Testis (tissue), 3 donors: ENCODE results near the gene SLC6A6. TPM values are rescaled to one million over a fixed set of nuclear protein-coding genes. Genes with fewer than 3 reads are reported as not detected.

Experiments
- DNase-seq: peaks from one replicate; pipeline ENCODE4 v3.0.0-alpha.2; 2019
- H3K27ac ChIP-seq, 2 donors: fragments of 200-600 bp; sonication (generic); one replicate each; pipeline ENCODE4 v1.5.1; 2019
- H3K27me3 ChIP-seq: fragments of 200-600 bp; sonication (generic); one replicate; pipeline ENCODE4 v1.5.1; 2019
- H3K36me3 ChIP-seq: fragments of 200-600 bp; sonication (generic); one replicate; pipeline ENCODE4 v1.5.1; 2017; ENCODE audit warnings: low read depth; ENCODE audit errors: missing control alignments
- H3K4me1 ChIP-seq: fragments of 200-600 bp; sonication (generic); one replicate; pipeline ENCODE4 v1.5.1; 2019
- H3K4me3 ChIP-seq, 2 donors: fragments of 200-600 bp; sonication (generic); one replicate each; pipeline ENCODE4 v1.5.1; 2017 to 2019
- H3K9me3 ChIP-seq: fragments of 200-600 bp; sonication (generic); one replicate; pipeline ENCODE4 v1.5.1; 2017
- POLR2A ChIP-seq: fragments of 450-650 bp; IDR thresholded peaks from one replicate; pipeline ENCODE4 v1.6.1; 2017; ENCODE audit warnings: antibody characterized with exemption, mild to moderate bottlenecking, moderate library complexity
- WGBS, 2 donors: methylation state at CpG; one replicate each; pipeline ENCODE4 v1.1.5; 2018; 5-methylcytosine and 5-hydroxymethylcytosine counted together
- intact Hi-C: fragments of 100-400 bp; cut with DNase I; formaldehyde crosslinking; loops from one replicate; pipeline ENCODE4 v1.15.1; 2023; ENCODE audit warnings: low total_unique reads
- polyA plus RNA-seq: library from polyadenylated mRNA; stranded (reverse); fragments of 350-450 nt; fragmentation: Illumina TruSeq; extraction: RNeasy Lipid Tissue Mini Kit (QIAGEN cat#74804); gene quantifications from one replicate; pipeline ENCODE4 v1.2.3, GENCODE V29; 2014; ENCODE audit warnings: low read depth, low replicate concordance; ENCODE audit not compliant: insufficient read depth
- total RNA-seq, 2 donors: library from RNA; depleted of rRNA; stranded (reverse); fragments of >200 nt; gene quantifications; one replicate each; pipeline ENCODE4 v1.2.3, GENCODE V29; 2016
- TF ChIP-seq, protein P1 (sequence below), 3 experiments: fragments of 450-650 bp in 2 of 3; fragments of 200-600 bp in 1 of 3; sonication (generic) in 1 of 3; IDR thresholded peaks; one replicate each; pipeline ENCODE4 v1.5.1; 2016 to 2019; ENCODE audit warnings: antibody characterized with exemption in 3 of 3, mild to moderate bottlenecking in 2 of 3, moderate library complexity in 1 of 3

Gene SLC6A6
- total and polyA plus RNA-seq, 3 donors from 2014 or later: 9.7 to 14.9 (median 13.7) TPM

DNA sequence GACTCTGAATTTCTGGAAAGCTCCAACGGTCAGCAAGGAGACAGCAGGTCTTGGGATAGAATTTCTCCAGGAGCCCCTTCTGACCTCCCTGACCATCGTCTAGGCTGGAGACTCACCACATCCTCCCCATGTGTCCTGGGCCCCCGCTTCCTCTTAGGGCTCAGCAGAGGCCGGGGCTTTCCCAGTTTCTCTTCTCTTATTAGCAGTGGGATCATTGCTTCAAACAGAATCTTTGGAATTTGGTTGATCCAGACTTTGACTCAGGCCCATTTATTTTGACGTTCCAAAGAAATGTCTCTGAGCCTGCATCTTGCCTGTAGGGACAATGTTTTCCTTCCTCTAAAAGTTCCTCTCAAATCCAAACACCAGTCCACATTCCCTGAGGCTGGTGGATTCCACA, 38.4 kb upstream of the SLC6A6 start:
- Histone ChIP-seq H3K36me3 (no peaks in the 10 kb centered on the region), H3K4me3 (no peak overlapping the region), H3K9me3 (no peaks in the 10 kb centered on the region), H3K27ac (no peak overlapping the region), H3K4me1 (no peaks in the 10 kb centered on the region), H3K27me3 (no peaks in the 10 kb centered on the region)
- TF ChIP-seq, protein P1, sequence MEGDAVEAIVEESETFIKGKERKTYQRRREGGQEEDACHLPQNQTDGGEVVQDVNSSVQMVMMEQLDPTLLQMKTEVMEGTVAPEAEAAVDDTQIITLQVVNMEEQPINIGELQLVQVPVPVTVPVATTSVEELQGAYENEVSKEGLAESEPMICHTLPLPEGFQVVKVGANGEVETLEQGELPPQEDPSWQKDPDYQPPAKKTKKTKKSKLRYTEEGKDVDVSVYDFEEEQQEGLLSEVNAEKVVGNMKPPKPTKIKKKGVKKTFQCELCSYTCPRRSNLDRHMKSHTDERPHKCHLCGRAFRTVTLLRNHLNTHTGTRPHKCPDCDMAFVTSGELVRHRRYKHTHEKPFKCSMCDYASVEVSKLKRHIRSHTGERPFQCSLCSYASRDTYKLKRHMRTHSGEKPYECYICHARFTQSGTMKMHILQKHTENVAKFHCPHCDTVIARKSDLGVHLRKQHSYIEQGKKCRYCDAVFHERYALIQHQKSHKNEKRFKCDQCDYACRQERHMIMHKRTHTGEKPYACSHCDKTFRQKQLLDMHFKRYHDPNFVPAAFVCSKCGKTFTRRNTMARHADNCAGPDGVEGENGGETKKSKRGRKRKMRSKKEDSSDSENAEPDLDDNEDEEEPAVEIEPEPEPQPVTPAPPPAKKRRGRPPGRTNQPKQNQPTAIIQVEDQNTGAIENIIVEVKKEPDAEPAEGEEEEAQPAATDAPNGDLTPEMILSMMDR (IDR thresholded peaks at IDR 0.05): no peak
- no peak for TF ChIP-seq POLR2A
- intact Hi-C loops: no loop called here
- 68 to 72% methylated on average over 5 of the region's 5 CpGs for WGBS, 2 donors
- DNase-seq: no peak

DNA sequence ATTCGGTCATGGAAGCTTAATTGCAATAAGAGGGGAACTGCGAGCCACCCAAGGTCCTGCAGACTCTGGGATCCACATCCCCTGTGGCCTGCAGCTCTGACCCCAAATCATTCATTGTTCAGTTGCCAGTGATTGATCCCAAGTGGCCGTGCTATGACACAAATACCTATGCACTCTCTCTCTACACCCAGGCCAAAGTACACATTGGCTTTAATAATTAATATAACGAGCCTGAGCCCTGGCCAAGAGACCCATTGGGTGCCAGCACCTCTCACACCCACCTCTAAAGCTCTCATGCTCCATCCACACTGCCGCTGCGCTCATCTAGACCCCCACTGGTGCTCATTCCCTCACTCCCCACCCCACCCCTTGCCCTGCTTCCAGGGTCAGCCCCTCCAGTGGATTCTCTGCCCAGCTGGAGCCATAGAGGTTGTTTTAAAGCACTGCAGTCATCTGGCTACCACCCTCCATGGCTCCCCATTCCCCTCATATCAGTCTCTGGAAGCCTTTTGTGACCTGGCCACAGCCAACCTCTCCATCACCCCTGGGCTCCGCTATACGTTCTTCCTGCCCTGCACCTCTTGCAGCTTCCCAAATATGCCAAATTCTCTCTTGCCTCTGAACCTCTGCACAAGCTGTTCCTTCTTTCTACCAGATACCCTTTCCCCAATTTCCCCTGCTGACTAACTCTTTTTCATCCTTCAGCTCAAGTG, 37.7 kb upstream of the SLC6A6 start:
- intact Hi-C loops: no loop called here
- 93 to 95% methylated on average over 8 of the region's 8 CpGs for WGBS, 2 donors
- TF ChIP-seq, protein P1 (IDR thresholded peaks at IDR 0.05): no peak
- no peak for TF ChIP-seq POLR2A
- no peaks in the 10 kb centered on the region for H3K36me3 ChIP-seq
- H3K27ac ChIP-seq: no peak overlapping the region
- no peak for DNase-seq
- H3K4me1 ChIP-seq: no peaks in the 10 kb centered on the region
- no peak overlapping the region for H3K4me3 ChIP-seq
- H3K27me3 ChIP-seq: no peaks in the 10 kb centered on the region
- H3K9me3 ChIP-seq: no peaks in the 10 kb centered on the region

DNA sequence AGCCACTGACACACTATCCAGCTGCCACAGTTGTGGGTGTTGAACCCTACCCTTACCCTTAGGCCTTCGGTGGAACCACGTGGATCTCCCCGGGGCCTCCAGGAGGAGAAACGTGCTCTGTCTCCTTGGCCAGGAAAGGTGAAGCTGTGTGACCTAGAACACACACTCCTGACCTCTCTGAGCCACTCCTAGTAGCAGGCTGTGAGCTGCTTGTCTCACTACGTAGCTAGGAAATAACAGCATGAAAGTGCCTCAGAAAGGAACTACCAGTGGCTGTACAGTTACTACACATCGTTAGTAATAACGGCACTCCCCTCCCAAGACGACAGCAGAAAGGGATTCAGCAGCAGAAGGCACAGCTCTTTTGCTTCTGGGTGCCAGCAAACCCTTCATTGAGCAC, 36.2 kb upstream of the SLC6A6 start:
- Histone ChIP-seq H3K4me1 (no peaks in the 10 kb centered on the region), H3K9me3 (no peaks in the 10 kb centered on the region), H3K27ac (no peak overlapping the region), H3K4me3 (no peak overlapping the region), H3K36me3 (no peaks in the 10 kb centered on the region), H3K27me3 (no peaks in the 10 kb centered on the region)
- no peak for TF ChIP-seq POLR2A
- TF ChIP-seq, protein P1 (IDR thresholded peaks at IDR 0.05): no peak
- intact Hi-C loops: no loop called here
- no peak for DNase-seq
- WGBS, 2 donors: 72 to 75% methylated on average over 8 of the region's 8 CpGs

DNA sequence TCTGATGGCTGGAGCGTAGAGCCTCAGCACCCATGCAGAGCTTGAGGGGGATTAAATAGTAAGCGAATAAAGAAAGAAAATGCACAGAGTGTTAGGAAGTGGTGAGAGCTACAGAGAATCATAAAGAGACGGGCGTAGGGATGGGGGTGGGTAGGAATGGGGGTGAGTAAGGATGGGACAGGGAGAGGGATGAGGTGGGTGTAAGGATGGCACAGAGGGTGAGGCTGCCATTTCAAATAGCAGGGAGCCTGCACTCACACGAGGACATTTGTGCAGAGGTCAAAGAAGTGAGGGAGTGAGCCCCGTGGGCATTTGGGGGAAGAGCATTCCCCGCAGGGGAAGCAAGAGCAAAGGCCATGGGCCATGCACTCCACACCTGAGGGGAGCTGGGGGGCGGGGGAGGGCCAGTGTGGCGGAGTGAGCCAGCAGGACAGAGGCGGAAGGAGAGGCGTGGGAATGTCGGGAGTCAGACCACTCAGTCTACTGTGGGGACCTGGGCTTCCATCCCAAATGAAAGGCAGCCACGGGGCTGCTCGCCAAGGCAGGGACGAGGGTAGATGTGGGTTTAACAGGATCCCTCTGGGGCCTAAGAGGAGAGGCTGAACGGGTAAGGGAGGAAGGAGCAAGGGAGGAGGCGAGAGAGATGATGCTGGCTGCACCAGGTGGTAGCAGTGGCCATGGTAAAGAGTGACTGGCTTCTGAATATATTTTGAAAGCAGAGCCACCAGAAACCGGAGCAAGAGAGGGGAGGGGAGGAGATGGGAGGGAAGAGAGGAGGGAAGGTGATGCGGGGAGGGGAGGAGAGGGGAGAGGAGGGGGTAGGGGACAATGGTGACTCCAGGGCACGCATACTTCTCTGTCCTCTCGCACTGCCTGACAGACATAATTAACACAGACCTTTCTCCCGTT, 35.2 kb upstream of the SLC6A6 start:
- Histone ChIP-seq H3K4me1 (no peaks in the 10 kb centered on the region), H3K9me3 (no peaks in the 10 kb centered on the region), H3K27me3 (no peaks in the 10 kb centered on the region), H3K36me3 (no peaks in the 10 kb centered on the region), H3K27ac (no peak overlapping the region), H3K4me3 (no peak overlapping the region)
- 75 to 83% methylated on average over 22 of the region's 22 CpGs for WGBS, 2 donors
- DNase-seq: no peak
- intact Hi-C loops: no loop called here
- no peak for TF ChIP-seq POLR2A
- TF ChIP-seq, protein P1 (IDR thresholded peaks at IDR 0.05): no peak
